ENCODE results near the gene C4BPA.

Gene C4BPA

DNA sequence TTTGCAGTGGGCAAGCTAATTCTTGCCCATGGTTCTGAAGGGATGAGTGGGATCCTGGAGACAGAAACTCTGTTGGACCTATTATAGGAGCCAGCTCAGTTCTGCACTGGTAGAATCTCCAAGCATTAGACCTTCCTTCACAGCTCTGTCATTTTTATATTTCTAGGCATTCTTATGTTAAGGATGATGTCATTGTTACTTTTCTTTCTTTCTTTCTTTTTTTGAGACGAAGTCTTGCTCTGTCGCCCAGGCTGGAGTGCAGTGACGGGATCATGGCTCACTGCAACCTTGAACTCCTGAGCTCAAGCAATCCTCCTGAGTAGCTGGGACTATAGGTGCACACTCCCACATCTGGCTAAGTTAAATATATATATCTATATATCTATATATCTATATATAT is 43.4 kb upstream of the C4BPA start:
- TF ChIP-seq, protein P1, sequence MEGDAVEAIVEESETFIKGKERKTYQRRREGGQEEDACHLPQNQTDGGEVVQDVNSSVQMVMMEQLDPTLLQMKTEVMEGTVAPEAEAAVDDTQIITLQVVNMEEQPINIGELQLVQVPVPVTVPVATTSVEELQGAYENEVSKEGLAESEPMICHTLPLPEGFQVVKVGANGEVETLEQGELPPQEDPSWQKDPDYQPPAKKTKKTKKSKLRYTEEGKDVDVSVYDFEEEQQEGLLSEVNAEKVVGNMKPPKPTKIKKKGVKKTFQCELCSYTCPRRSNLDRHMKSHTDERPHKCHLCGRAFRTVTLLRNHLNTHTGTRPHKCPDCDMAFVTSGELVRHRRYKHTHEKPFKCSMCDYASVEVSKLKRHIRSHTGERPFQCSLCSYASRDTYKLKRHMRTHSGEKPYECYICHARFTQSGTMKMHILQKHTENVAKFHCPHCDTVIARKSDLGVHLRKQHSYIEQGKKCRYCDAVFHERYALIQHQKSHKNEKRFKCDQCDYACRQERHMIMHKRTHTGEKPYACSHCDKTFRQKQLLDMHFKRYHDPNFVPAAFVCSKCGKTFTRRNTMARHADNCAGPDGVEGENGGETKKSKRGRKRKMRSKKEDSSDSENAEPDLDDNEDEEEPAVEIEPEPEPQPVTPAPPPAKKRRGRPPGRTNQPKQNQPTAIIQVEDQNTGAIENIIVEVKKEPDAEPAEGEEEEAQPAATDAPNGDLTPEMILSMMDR (IDR thresholded peaks at IDR 0.05): no peak

DNA sequence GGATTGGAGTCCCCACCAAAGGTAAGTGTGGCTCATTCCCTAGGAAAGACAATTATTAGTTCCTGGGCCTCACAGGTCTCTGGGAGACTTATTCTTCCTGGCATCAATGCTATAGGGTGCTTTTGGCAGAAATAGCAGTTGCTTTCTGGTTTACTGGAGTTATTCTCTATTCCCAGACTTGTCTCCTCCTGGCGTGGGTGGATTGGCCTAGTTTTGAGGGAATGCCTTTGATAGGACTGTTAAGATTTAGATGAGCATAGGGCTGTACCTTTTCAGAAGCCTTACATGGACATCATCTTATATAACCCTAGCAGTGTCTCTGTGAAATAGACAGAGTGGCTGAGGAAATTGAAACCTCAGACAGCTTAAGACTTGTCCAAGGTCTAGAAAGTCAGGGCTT is 42.0 kb upstream of the C4BPA start:
- TF ChIP-seq, protein P1 (IDR thresholded peaks at IDR 0.05): no peak

DNA sequence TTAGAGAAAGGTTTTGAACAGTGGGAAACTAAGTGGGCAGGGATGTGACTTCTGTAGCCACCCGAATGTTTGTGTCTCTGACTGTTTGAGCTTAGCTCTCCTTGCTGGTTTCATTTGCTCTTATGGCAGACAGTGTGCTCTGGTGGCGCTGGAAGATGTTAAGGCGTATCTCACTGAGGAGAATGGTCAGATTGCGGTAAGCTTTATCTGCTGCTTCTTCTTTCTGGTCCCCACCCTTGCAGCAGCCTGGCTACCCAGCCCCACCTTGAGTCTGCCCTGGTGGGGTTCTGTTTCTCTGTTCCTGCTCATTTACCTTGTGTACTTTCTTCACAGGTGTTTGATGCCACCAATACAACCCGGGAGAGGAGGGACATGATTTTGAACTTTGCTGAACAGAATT is 41.0 kb upstream of the C4BPA start:
- TF ChIP-seq, protein P1 (IDR thresholded peaks at IDR 0.05): no peak

DNA sequence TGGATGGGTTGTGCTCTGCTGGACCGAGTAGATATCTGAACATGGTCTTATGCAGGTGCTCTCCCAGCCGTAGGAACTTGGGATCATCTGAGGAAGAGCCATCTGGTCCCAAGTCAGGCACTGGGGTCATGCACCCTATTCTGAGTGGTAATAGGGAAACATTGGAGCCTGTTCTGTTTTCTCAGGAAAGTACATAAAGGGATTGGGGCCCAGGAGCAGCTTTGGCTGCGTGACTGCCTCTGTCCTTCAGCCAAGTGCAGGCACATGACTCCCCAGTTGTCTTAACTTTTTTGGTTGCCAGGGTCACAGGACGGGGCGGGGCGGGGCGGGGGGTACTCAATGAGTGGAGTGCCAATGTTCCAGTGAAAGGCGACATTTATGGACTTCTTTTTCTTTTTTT is 39.5 kb upstream of the C4BPA start:
- TF ChIP-seq, protein P1 (IDR thresholded peaks at IDR 0.05): no peak

DNA sequence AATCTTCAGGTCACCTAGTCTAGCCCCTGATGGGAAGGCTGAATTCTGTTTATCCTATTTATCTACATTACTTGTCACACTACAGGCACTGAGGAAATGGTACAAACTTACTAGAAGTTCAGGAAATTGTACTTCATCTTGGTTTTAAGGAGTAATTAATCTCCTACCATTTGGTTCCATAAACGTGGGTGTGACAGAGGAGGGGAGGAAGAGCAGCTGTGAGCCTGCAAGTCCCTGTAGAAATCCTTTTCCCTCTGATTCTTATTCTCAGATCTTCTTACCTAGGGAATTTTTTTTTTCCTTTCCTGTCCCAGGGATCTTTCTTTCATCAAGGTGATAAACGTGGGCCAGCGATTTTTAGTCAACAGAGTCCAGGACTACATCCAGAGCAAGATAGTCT is 36.8 kb upstream of the C4BPA start:
- TF ChIP-seq, protein P1 (IDR thresholded peaks at IDR 0.05): no peak

DNA sequence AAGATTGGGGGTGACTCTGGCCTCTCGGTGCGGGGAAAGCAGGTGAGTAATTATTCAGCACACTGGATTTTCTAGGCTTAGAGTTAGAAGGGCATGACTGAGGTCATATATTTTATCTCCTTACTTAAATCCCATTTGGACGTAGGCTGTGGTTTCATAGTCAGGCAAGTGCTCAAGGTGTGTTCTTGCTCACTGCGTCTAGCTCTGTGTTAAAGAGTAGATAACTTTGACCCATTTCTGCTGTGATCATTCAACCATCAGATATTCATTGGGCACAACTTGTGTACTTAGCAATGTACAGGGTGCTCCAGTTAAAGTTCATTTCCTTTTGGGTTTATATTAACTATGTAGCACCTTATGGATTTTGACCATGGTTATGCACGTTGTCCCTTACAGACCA is 36.4 kb upstream of the C4BPA start:
- TF ChIP-seq, protein P1 (IDR thresholded peaks at IDR 0.05): no peak

DNA sequence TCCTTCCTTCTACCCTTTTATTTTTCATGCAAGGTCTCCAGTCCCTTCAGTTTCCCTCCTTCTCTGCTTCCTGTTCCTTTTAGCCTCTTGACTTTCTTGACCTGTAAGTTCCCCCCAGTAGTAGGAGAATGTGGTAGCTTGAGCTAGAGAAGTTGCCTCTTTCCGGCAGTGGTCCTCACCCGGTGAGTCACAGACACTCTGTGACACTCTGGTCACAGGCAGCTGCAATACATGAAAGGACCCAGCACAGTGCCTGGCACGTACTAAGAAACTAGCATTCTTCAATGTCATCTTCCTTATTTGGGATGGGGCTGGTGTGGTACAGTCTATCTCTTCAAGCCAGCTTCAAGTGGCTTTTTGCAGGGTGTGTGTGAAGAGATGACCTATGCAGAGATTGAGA is 35.0 kb upstream of the C4BPA start:
- TF ChIP-seq, protein P1 (IDR thresholded peaks at IDR 0.05): no peak

DNA sequence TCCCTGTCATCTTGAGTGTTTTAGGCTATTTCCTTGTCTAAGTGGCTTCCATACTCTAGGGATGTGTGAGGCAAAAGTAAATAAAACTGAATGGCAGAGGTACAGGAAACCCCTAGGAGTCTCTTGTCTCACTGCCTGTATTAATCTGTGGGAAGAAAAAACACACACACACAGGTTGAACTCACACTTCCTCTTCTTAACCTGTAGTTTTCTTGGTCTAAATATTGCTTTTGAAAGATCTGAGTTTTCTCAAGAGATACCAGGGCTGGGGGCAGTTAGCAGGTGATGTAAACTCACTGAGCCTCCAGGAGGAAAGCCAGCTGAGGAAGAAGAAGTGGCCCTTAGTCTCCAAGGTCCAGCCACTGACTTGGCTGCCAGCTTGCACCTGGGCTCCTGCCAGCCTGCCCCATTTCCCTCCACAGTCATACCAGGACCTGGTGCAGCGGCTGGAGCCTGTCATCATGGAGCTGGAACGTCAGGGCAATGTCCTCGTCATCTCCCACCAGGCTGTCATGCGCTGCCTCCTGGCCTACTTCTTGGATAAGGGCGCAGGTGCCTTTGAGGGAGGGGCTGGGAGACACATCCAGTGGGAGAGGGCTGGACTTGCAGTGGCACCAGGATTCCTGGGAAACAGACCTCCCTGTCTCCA is 34.1 kb upstream of the C4BPA start:
- TF ChIP-seq, protein P1 (IDR thresholded peaks at IDR 0.05): no peak

All from LNCAP (cell line).